Prostate gland (tissue), 2 donors: ENCODE measurements around the gene ESF1.

Experiments used
- POLR2A ChIP-seq: fragments of 450-650 bp; IDR thresholded peaks from one replicate; pipeline ENCODE4 v1.6.1; 2016; ENCODE audit warnings: antibody characterized with exemption, mild to moderate bottlenecking
- POLR2AphosphoS5 ChIP-seq: sonication (generic); formaldehyde crosslinking; IDR thresholded peaks from one replicate; pipeline ENCODE4 v1.6.1; 2017; ENCODE audit warnings: antibody characterized with exemption
- TF ChIP-seq, protein P1 (sequence below), 4 experiments: fragments of 200-600 bp in 2 of 4; fragments of 450-650 bp in 2 of 4; sonication (generic) in 2 of 4; IDR thresholded peaks; 1 replicate in 3 of 4; 2 replicates in 1 of 4; pipeline ENCODE4 v1.5.1; 2016 to 2019; ENCODE audit warnings: antibody characterized with exemption in 4 of 4, mild to moderate bottlenecking in 2 of 4, moderate library complexity in 2 of 4

DNA sequence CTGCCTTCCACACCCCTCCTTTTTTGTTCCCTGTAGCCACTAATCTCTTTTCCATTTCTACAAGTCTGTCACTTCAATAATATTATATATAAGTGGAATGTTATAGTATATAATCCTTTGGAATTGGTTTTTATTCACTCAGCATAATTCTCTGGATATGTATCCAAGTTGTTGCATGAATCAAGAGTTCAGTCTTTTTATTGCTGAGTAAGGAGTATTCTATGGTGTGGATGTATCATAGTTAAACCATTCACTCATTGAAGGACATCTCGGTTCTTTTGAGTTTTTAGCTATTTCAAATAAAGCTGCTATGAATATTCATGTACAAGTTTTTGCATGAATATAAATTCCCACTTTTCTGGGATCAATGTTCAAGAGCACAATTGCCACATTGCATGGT lies 76.5 kb downstream of the ESF1 start:
- TF ChIP-seq, protein P1, sequence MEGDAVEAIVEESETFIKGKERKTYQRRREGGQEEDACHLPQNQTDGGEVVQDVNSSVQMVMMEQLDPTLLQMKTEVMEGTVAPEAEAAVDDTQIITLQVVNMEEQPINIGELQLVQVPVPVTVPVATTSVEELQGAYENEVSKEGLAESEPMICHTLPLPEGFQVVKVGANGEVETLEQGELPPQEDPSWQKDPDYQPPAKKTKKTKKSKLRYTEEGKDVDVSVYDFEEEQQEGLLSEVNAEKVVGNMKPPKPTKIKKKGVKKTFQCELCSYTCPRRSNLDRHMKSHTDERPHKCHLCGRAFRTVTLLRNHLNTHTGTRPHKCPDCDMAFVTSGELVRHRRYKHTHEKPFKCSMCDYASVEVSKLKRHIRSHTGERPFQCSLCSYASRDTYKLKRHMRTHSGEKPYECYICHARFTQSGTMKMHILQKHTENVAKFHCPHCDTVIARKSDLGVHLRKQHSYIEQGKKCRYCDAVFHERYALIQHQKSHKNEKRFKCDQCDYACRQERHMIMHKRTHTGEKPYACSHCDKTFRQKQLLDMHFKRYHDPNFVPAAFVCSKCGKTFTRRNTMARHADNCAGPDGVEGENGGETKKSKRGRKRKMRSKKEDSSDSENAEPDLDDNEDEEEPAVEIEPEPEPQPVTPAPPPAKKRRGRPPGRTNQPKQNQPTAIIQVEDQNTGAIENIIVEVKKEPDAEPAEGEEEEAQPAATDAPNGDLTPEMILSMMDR (IDR thresholded peaks at IDR 0.05): no peak
- TF ChIP-seq POLR2A (no peak), POLR2AphosphoS5 (no peak)
